ENCODE results near the gene LRP1-AS. TPM values are rescaled to one million over a fixed set of nuclear protein-coding genes. Genes with fewer than 3 reads are reported as not detected.
A peak's percentile ranks its signal among the peaks of the same experiment; 100 is the strongest.

Gene LRP1-AS
- total RNA-seq, 1 experiment from 2014 or later = not detected

- H3K36me3 Mint-ChIP-seq (ENCODE audit: insufficient read depth, unreplicated experiment) = peaks cover 45% of the 10 kb centered on the region
- H3K27me3 Mint-ChIP-seq (ENCODE audit: insufficient read depth, unreplicated experiment) = no peaks in the 10 kb centered on the region
- H3K4me1 Mint-ChIP-seq (ENCODE audit: insufficient read depth, unreplicated experiment) = peaks cover 41% of the 10 kb centered on the region
- intact Hi-C loops (cut with micrococcal nuclease) = no loop called here
- CTCF ChIA-PET = interaction anchor here (0.6 to 15.4 kb wide), 8 partner anchors 8 to 1025 kb away, joined by 3 to 530 read pairs (median 6); partner anchors contain the start of genes LRP1 and LRP1-AS
- no peak overlapping the region for H3K27ac Mint-ChIP-seq (ENCODE audit: low read depth, unreplicated experiment)
- no peaks in the 10 kb centered on the region for H3K9me3 Mint-ChIP-seq (ENCODE audit: unreplicated experiment)
- TF ChIP-seq CTCF (IDR thresholded peaks at IDR 0.05; ENCODE audit: unreplicated experiment) = no peak
- POLR2A ChIA-PET = interaction anchor here (0.8 to 5.4 kb wide), 4 partner anchors 25 to 373 kb away, joined by 3 to 56 read pairs (median 36); partner anchors contain the start of genes DCTN2, NAB2 and STAT6
- BruUV-seq (replicated peaks) = no TSS peak
- DNase-seq (ENCODE audit: unreplicated experiment) = no peak
- no peak overlapping the region for H3K4me3 Mint-ChIP-seq (ENCODE audit: unreplicated experiment)
Measured at GRCh38 chr12:57173683-57174082, 26.3 kb upstream of the LRP1-AS start.

GRCh38 chr12:57173089-57173488 is 25.7 kb upstream of the LRP1-AS start:
- Mint-ChIP-seq H3K27ac (ENCODE audit: low read depth, unreplicated experiment) (no peak overlapping the region), H3K9me3 (ENCODE audit: unreplicated experiment) (no peaks in the 10 kb centered on the region), H3K4me3 (ENCODE audit: unreplicated experiment) (no peak overlapping the region), H3K27me3 (ENCODE audit: insufficient read depth, unreplicated experiment) (no peaks in the 10 kb centered on the region), H3K4me1 (ENCODE audit: insufficient read depth, unreplicated experiment) (peaks cover 41% of the 10 kb centered on the region), H3K36me3 (ENCODE audit: insufficient read depth, unreplicated experiment) (peaks cover 49% of the 10 kb centered on the region)
- DNase-seq (ENCODE audit: unreplicated experiment) = no peak
- CTCF ChIA-PET = interaction anchor here (0.5 to 15.4 kb wide), 12 partner anchors 8 to 1179 kb away, joined by 3 to 530 read pairs (median 4); partner anchors contain the start of genes LRP1 and LRP1-AS
- intact Hi-C loops (cut with micrococcal nuclease) = no loop called here
- TF ChIP-seq CTCF (IDR thresholded peaks at IDR 0.05; ENCODE audit: unreplicated experiment) = peak; percentile 58
- POLR2A ChIA-PET = interaction anchor here (0.8 to 5.4 kb wide), 4 partner anchors 61 to 374 kb away, joined by 3 to 56 read pairs (median 21); partner anchors contain the start of genes DCTN2, NAB2, NEMP1 and STAT6
- BruUV-seq (replicated peaks) = no TSS peak

GRCh38 chr12:57171668-57172067 is 24.2 kb upstream of the LRP1-AS start:
- intact Hi-C loops (cut with micrococcal nuclease) = no loop called here
- H3K27ac Mint-ChIP-seq (ENCODE audit: low read depth, unreplicated experiment) = no peak overlapping the region
- CTCF ChIA-PET = interaction anchor here (0.7 to 15.4 kb wide), 4 partner anchors 8 to 48 kb away, joined by 3 to 530 read pairs (median 8); partner anchors contain the start of gene LRP1
- H3K27me3 Mint-ChIP-seq (ENCODE audit: insufficient read depth, unreplicated experiment) = no peaks in the 10 kb centered on the region
- H3K4me1 Mint-ChIP-seq (ENCODE audit: insufficient read depth, unreplicated experiment) = peaks cover 51% of the 10 kb centered on the region
- POLR2A ChIA-PET = interaction anchor here (0.5 to 1.7 kb wide), 3 partner anchors 20 to 485 kb away, joined by 3 to 4 read pairs (median 4); no protein-coding TSS in a partner anchor
- H3K9me3 Mint-ChIP-seq (ENCODE audit: unreplicated experiment) = no peaks in the 10 kb centered on the region
- TF ChIP-seq CTCF (IDR thresholded peaks at IDR 0.05; ENCODE audit: unreplicated experiment) = no peak
- DNase-seq (ENCODE audit: unreplicated experiment) = peak; percentile 23
- H3K4me3 Mint-ChIP-seq (ENCODE audit: unreplicated experiment) = no peak overlapping the region
- no TSS peak for BruUV-seq (replicated peaks)
- H3K36me3 Mint-ChIP-seq (ENCODE audit: insufficient read depth, unreplicated experiment) = peaks cover 46% of the 10 kb centered on the region

GRCh38 chr12:57170927-57171326 is 23.5 kb upstream of the LRP1-AS start:
- POLR2A ChIA-PET = interaction anchor here (0.5 to 1.7 kb wide), 4 partner anchors 13 to 484 kb away, joined by 3 to 4 read pairs (median 4); no protein-coding TSS in a partner anchor

More at GRCh38 chr12:57170927-57171326, 23.5 kb upstream of the LRP1-AS start:
- H3K9me3 Mint-ChIP-seq (ENCODE audit: unreplicated experiment) = no peaks in the 10 kb centered on the region
- H3K36me3 Mint-ChIP-seq (ENCODE audit: insufficient read depth, unreplicated experiment) = peaks cover 39% of the 10 kb centered on the region
- no peak for DNase-seq (ENCODE audit: unreplicated experiment)
- H3K4me3 Mint-ChIP-seq (ENCODE audit: unreplicated experiment) = no peak overlapping the region
- intact Hi-C loops (cut with micrococcal nuclease) = no loop called here
- H3K27ac Mint-ChIP-seq (ENCODE audit: low read depth, unreplicated experiment) = no peak overlapping the region
- peaks cover 52% of the 10 kb centered on the region for H3K4me1 Mint-ChIP-seq (ENCODE audit: insufficient read depth, unreplicated experiment)
- CTCF ChIA-PET = interaction anchor here (0.9 to 15.4 kb wide), 3 partner anchors 13 to 47 kb away, joined by 3 to 530 read pairs (median 5); partner anchors contain the start of gene LRP1
- no TSS peak for BruUV-seq (replicated peaks)
- TF ChIP-seq CTCF (IDR thresholded peaks at IDR 0.05; ENCODE audit: unreplicated experiment) = no peak
- no peaks in the 10 kb centered on the region for H3K27me3 Mint-ChIP-seq (ENCODE audit: insufficient read depth, unreplicated experiment)

Measured in MCF 10A (cell line).